KMS-11 (cell line): Measurements from ENCODE around the gene ADD3.

Source experiments
- H2AFZ ChIP-seq: fragments of 200-600 bp; sonication (generic); 2 replicates; pipeline ENCODE4 v1.6.1; 2016; ENCODE audit warnings: antibody characterized with exemption, mixed run types, low read depth
- H3K27ac ChIP-seq: fragments of 200-600 bp; sonication (generic); 2 replicates; pipeline ENCODE4 v1.6.1; 2016; ENCODE audit warnings: mild to moderate bottlenecking, mixed run types
- H3K27me3 ChIP-seq: fragments of 200-600 bp; sonication (generic); 2 replicates; pipeline ENCODE4 v1.6.1; 2017; ENCODE audit warnings: mild to moderate bottlenecking, low read depth, mixed run types, moderate library complexity; ENCODE audit not compliant: insufficient read depth
- H3K36me3 ChIP-seq: fragments of 200-600 bp; sonication (generic); 2 replicates; pipeline ENCODE4 v1.6.1; 2017; ENCODE audit warnings: mild to moderate bottlenecking, mixed run types; ENCODE audit not compliant: insufficient read depth
- H3K4me1 ChIP-seq: fragments of 200-600 bp; sonication (generic); 2 replicates; pipeline ENCODE4 v1.6.1; 2016; ENCODE audit warnings: mild to moderate bottlenecking, low read depth, mixed run types; ENCODE audit not compliant: poor library complexity, severe bottlenecking
- H3K4me2 ChIP-seq: fragments of 200-600 bp; sonication (generic); 2 replicates; pipeline ENCODE4 v1.7.0; 2016; ENCODE audit warnings: mild to moderate bottlenecking, mixed run types
- H3K4me3 ChIP-seq: fragments of 200-600 bp; sonication (generic); IDR thresholded peaks from 2 replicates; pipeline ENCODE4 v1.6.1; 2017; ENCODE audit warnings: low read depth, low read length, mixed read lengths; ENCODE audit not compliant: insufficient read depth
- H3K79me2 ChIP-seq: fragments of 200-600 bp; sonication (generic); 2 replicates; pipeline ENCODE4 v1.6.1; 2016; ENCODE audit warnings: low read depth, mixed run types; ENCODE audit not compliant: insufficient read depth
- H3K9ac ChIP-seq: fragments of 200-600 bp; sonication (generic); 2 replicates; pipeline ENCODE4 v1.6.1; 2016; ENCODE audit warnings: mild to moderate bottlenecking, mixed run types
- H4K20me1 ChIP-seq: fragments of 200-600 bp; sonication (generic); 2 replicates; pipeline ENCODE4 v1.6.1; 2016; ENCODE audit warnings: mild to moderate bottlenecking, mixed run types; ENCODE audit not compliant: insufficient read depth
- CTCF ChIP-seq: fragments of 200-600 bp; sonication (generic); conservative IDR thresholded peaks from 2 replicates; pipeline ENCODE4 v1.6.1; 2017; ENCODE audit warnings: low read depth, mild to moderate bottlenecking, antibody characterized with exemption, low read length, moderate library complexity, mixed read lengths

The ADD3 gene

GRCh38 chr10:110007161-110007700, 553 bp upstream of the ADD3 start:
- peak overlapping the region; percentile 33; the same call in 1 of the 2 replicates for H3K9ac ChIP-seq
- H3K27me3 ChIP-seq: no peaks in the 10 kb centered on the region
- no peak overlapping the region for H3K4me3 ChIP-seq
- peaks cover 30% of the 10 kb centered on the region for H3K4me1 ChIP-seq
- H3K36me3 ChIP-seq: no peaks in the 10 kb centered on the region
- H3K79me2 ChIP-seq: peaks cover 36% of the 10 kb centered on the region
- no peaks in the 10 kb centered on the region for H4K20me1 ChIP-seq
- peak overlapping the region; percentile 51 for H3K4me2 ChIP-seq
- peak overlapping the region; percentile 86 for H2AFZ ChIP-seq
- H3K27ac ChIP-seq: no peak overlapping the region
- TF ChIP-seq CTCF: no peak

GRCh38 chr10:110008518-110009339, 945 bp downstream of the ADD3 start:
- Histone ChIP-seq H3K4me2 (peak overlapping the region; percentile 83), H3K4me3 (peak overlapping the region; percentile 28), H3K27ac (peak overlapping the region; percentile 29), H3K27me3 (no peaks in the 10 kb centered on the region), H3K4me1 (peaks cover 45% of the 10 kb centered on the region), H3K9ac (peak overlapping the region; percentile 61), H4K20me1 (no peaks in the 10 kb centered on the region), H2AFZ (peak overlapping the region; percentile 58), H3K36me3 (no peaks in the 10 kb centered on the region), H3K79me2 (peaks cover 51% of the 10 kb centered on the region)
- TF ChIP-seq CTCF: no peak

GRCh38 chr10:110009736-110010475, 2.1 kb downstream of the ADD3 start:
- H4K20me1 ChIP-seq: no peaks in the 10 kb centered on the region
- no peaks in the 10 kb centered on the region for H3K27me3 ChIP-seq
- H3K9ac ChIP-seq: peak overlapping the region; percentile 61; the same call in 1 of the 2 replicates
- peak overlapping the region; percentile 83 for H3K4me2 ChIP-seq
- H3K27ac ChIP-seq: peak overlapping the region; percentile 29; the same call in 1 of the 2 replicates
- TF ChIP-seq CTCF: no peak
- no peaks in the 10 kb centered on the region for H3K36me3 ChIP-seq
- H3K79me2 ChIP-seq: peaks cover 62% of the 10 kb centered on the region
- no peak overlapping the region for H3K4me3 ChIP-seq
- H2AFZ ChIP-seq: no peak overlapping the region
- H3K4me1 ChIP-seq: peaks cover 57% of the 10 kb centered on the region

- Histone ChIP-seq H3K27me3 (no peaks in the 10 kb centered on the region), H2AFZ (no peak overlapping the region), H3K4me1 (peaks cover 65% of the 10 kb centered on the region), H3K9ac (peak overlapping the region; percentile 2; the same call in 1 of the 2 replicates), H3K4me2 (peak overlapping the region; percentile 83), H3K27ac (peak overlapping the region; percentile 29; the same call in 1 of the 2 replicates), H3K36me3 (no peaks in the 10 kb centered on the region), H4K20me1 (no peaks in the 10 kb centered on the region), H3K4me3 (no peak overlapping the region), H3K79me2 (peaks cover 71% of the 10 kb centered on the region)
- TF ChIP-seq CTCF: no peak
These were observed 2.9 kb downstream of the ADD3 start for GRCh38 chr10:110010486-110011378.
